Measurements from ENCODE around the gene E2F4.

- no peak for TF ChIP-seq CTCF (conservative IDR thresholded peaks at IDR 0.05; ENCODE audit: low read depth, low read length)
- no peak for TF ChIP-seq EZH2phosphoT487 (IDR thresholded peaks at IDR 0.05; ENCODE audit: borderline replicate concordance, low read length)
Measured at GRCh38 chr16:67191995-67192681, at the start of gene E2F4.
